Esophagus squamous epithelium (tissue), 5 donors: ENCODE measurements around the gene THY1. TPM values are rescaled to one million over a fixed set of nuclear protein-coding genes. Genes with fewer than 3 reads are reported as not detected.

Experiments used
- DNase-seq: peaks from one replicate; lab custom pipeline; 2025; lab: John Stamatoyannopoulos, UW
- H3K27ac ChIP-seq, 4 donors: fragments of 200-600 bp; sonication (generic); one replicate each; pipeline ENCODE4 v1.5.1; 2016 to 2019; ENCODE audit warnings: mild to moderate bottlenecking in 1 of 4
- H3K27me3 ChIP-seq, 4 donors: fragments of 200-600 bp; sonication (generic); 1 replicate in 3 of 4; 2 replicates in 1 of 4; pipeline versions ENCODE4 v1.5.1 to v1.6.0; 2017 to 2021; ENCODE audit warnings: antibody characterized with exemption in 1 of 4
- H3K36me3 ChIP-seq, 3 donors: fragments of 200-600 bp; sonication (generic); one replicate each; pipeline ENCODE4 v1.5.1; 2016 to 2019
- H3K4me1 ChIP-seq, 3 donors: fragments of 200-600 bp; sonication (generic); one replicate each; pipeline ENCODE4 v1.5.1; 2017 to 2019
- H3K4me3 ChIP-seq, 4 donors: fragments of 200-600 bp; sonication (generic); 1 replicate in 3 of 4; 2 replicates in 1 of 4; pipeline ENCODE4 v1.5.1; 2016 to 2019; ENCODE audit warnings: mild to moderate bottlenecking in 2 of 4, moderate library complexity in 1 of 4
- H3K9me3 ChIP-seq, 3 donors: fragments of 200-600 bp; sonication (generic); one replicate each; pipeline ENCODE4 v1.5.1; 2016 to 2019
- CTCF ChIP-seq, 6 experiments: fragments of 450-650 bp in 4 of 6; fragments of 200-600 bp in 2 of 6; sonication (generic) in 2 of 6; IDR thresholded peaks; one replicate each; pipeline ENCODE4 v1.5.1; 2016 to 2019; ENCODE audit warnings: antibody characterized with exemption in 6 of 6, mild to moderate bottlenecking in 4 of 6, moderate library complexity in 4 of 6
- POLR2A ChIP-seq, 4 donors: fragments of 450-650 bp; IDR thresholded peaks; one replicate each; pipeline ENCODE4 v1.6.1; 2017; ENCODE audit warnings: antibody characterized with exemption in 4 of 4, mild to moderate bottlenecking in 4 of 4, moderate library complexity in 3 of 4
- WGBS, 2 donors: methylation state at CpG; one replicate each; pipeline ENCODE4 v1.1.5; 2018; 5-methylcytosine and 5-hydroxymethylcytosine counted together
- intact Hi-C: fragments of 100-400 bp; cut with DNase I; formaldehyde crosslinking; loops from one replicate; pipeline ENCODE4 v1.15.0; 2022
- total RNA-seq, 4 donors: library from RNA; depleted of rRNA; stranded (reverse); fragments of >200 nt; gene quantifications; one replicate each; pipeline ENCODE4 v1.1.0, GENCODE V29; 2016
- donor health status: DM: yes; HTN: yes; CAD: no.

The THY1 gene
- total RNA-seq, 4 donors from 2014 or later = 0.57 to 7.6 (median 2.9) TPM

GRCh38 chr11:119402470-119402869 is 20.5 kb downstream of the THY1 start:
- DNase-seq = no peak
- H3K27ac ChIP-seq = no peak overlapping the region
- no peaks in the 10 kb centered on the region for H3K4me1 ChIP-seq
- no peak for TF ChIP-seq CTCF (IDR thresholded peaks at IDR 0.05)
- TF ChIP-seq POLR2A (IDR thresholded peaks at IDR 0.05) = no peak
- H3K36me3 ChIP-seq = no peaks in the 10 kb centered on the region
- no peaks in the 10 kb centered on the region for H3K27me3 ChIP-seq
- H3K4me3 ChIP-seq = no peak overlapping the region
- H3K9me3 ChIP-seq = peaks cover 0 to 28% (median 7%) of the 10 kb centered on the region in 3 donors
- 74 to 81% methylated on average over 7 to 8 of the region's 8 CpGs for WGBS, 2 donors
- intact Hi-C loops = no loop called here

GRCh38 chr11:119400860-119401259 is 22.1 kb downstream of the THY1 start:
- Histone ChIP-seq H3K27ac (no peak overlapping the region), H3K27me3 (no peaks in the 10 kb centered on the region), H3K9me3 (peaks cover 0 to 28% (median 7%) of the 10 kb centered on the region in 3 donors), H3K36me3 (no peaks in the 10 kb centered on the region), H3K4me3 (no peak overlapping the region), H3K4me1 (no peaks in the 10 kb centered on the region)
- DNase-seq = no peak
- TF ChIP-seq POLR2A (IDR thresholded peaks at IDR 0.05) = no peak
- TF ChIP-seq CTCF (IDR thresholded peaks at IDR 0.05) = no peak
- intact Hi-C loops = no loop called here

GRCh38 chr11:119397740-119398139 is 25.2 kb downstream of the THY1 start:
- no peak overlapping the region for H3K27ac ChIP-seq
- H3K9me3 ChIP-seq = peaks cover 0 to 28% (median 7%) of the 10 kb centered on the region in 3 donors
- TF ChIP-seq POLR2A (IDR thresholded peaks at IDR 0.05) (no peak), CTCF (IDR thresholded peaks at IDR 0.05) (no peak)
- intact Hi-C loops = no loop called here
- no peaks in the 10 kb centered on the region for H3K4me1 ChIP-seq
- H3K36me3 ChIP-seq = no peaks in the 10 kb centered on the region
- DNase-seq = no peak
- no peak overlapping the region for H3K4me3 ChIP-seq
- H3K27me3 ChIP-seq = no peaks in the 10 kb centered on the region

GRCh38 chr11:119396835-119397234 is 26.1 kb downstream of the THY1 start:
- DNase-seq = no peak
- intact Hi-C loops = no loop called here
- 88 to 100% methylated on average over 1 of the region's 1 CpG for WGBS, 2 donors
- no peaks in the 10 kb centered on the region for H3K36me3 ChIP-seq
- H3K27ac ChIP-seq = no peak overlapping the region
- no peaks in the 10 kb centered on the region for H3K4me1 ChIP-seq
- no peak overlapping the region for H3K4me3 ChIP-seq
- H3K9me3 ChIP-seq = peaks cover 0 to 28% (median 7%) of the 10 kb centered on the region in 3 donors
- TF ChIP-seq POLR2A (IDR thresholded peaks at IDR 0.05) (no peak), CTCF (IDR thresholded peaks at IDR 0.05) (no peak)
- H3K27me3 ChIP-seq = no peaks in the 10 kb centered on the region

- H3K27me3 ChIP-seq = no peaks in the 10 kb centered on the region
- no peaks in the 10 kb centered on the region for H3K9me3 ChIP-seq
- TF ChIP-seq CTCF (IDR thresholded peaks at IDR 0.05) = no peak
- no peak for TF ChIP-seq POLR2A (IDR thresholded peaks at IDR 0.05)
- no peaks in the 10 kb centered on the region for H3K4me1 ChIP-seq
- no peak for DNase-seq
- no peak overlapping the region for H3K4me3 ChIP-seq
- H3K27ac ChIP-seq = no peak overlapping the region
- 84 to 91% methylated on average over 5 to 7 of the region's 7 CpGs for WGBS, 2 donors
- H3K36me3 ChIP-seq = no peaks in the 10 kb centered on the region
- intact Hi-C loops = no loop called here
Measured at GRCh38 chr11:119391275-119391674, 31.7 kb downstream of the THY1 start.
